HFF-Myc (cell line): ENCODE results near the gene C5orf24.
"Not testable (repeated sequence)": the region's sequence is repeated elsewhere in the genome, so short reads cannot be mapped to it uniquely, and the experiment has no call there.

Experiments
- DNase-seq: peaks from one replicate; pipeline ENCODE4 v3.0.0-alpha.2; 2011; ENCODE audit warnings: low read depth; ENCODE audit errors: extremely low read depth
- H3K4me3 ChIP-seq: replicated peaks from 2 replicates; pipeline ENCODE4 v1.5.1; 2011; ENCODE audit warnings: low read depth, mild to moderate bottlenecking, control low read depth, low read length
- CTCF ChIP-seq: IDR thresholded peaks from 2 replicates; pipeline ENCODE4 v1.5.1; 2012; ENCODE audit warnings: mild to moderate bottlenecking, low read depth, low read length, control low read depth; ENCODE audit errors: missing control alignments

C5orf24 gene

GRCh38 chr5:134877159-134877558 is 31.4 kb downstream of the C5orf24 start:
- TF ChIP-seq CTCF = no peak
- H3K4me3 ChIP-seq = no peak overlapping the region
- DNase-seq = no peak

- DNase-seq = no peak
- no peak overlapping the region for H3K4me3 ChIP-seq
- no peak for TF ChIP-seq CTCF
Observed at GRCh38 chr5:134878403-134878802, 32.6 kb downstream of the C5orf24 start.

- no peak overlapping the region for H3K4me3 ChIP-seq
- no peak for TF ChIP-seq CTCF
- no peak for DNase-seq
Observed at GRCh38 chr5:134879456-134879855, 33.7 kb downstream of the C5orf24 start.

GRCh38 chr5:134880937-134881336 is 35.2 kb downstream of the C5orf24 start:
- not testable (repeated sequence) for H3K4me3 ChIP-seq, DNase-seq

- DNase-seq, H3K4me3 ChIP-seq: not testable (repeated sequence)
Observed at GRCh38 chr5:134881711-134882110, 35.9 kb downstream of the C5orf24 start.

- no peak for DNase-seq
- H3K4me3 ChIP-seq = no peak overlapping the region
- no peak for TF ChIP-seq CTCF
Observed at GRCh38 chr5:134887593-134888159, 41.9 kb downstream of the C5orf24 start.

- no peak for TF ChIP-seq CTCF
Observed at GRCh38 chr5:134889335-134889734, 43.6 kb downstream of the C5orf24 start.

GRCh38 chr5:134891473-134891872 is 45.7 kb downstream of the C5orf24 start:
- no peak for TF ChIP-seq CTCF
- DNase-seq = no peak
- no peak overlapping the region for H3K4me3 ChIP-seq

More at GRCh38 chr5:134889335-134889734, 43.6 kb downstream of the C5orf24 start:
- no peak overlapping the region for H3K4me3 ChIP-seq
- no peak for DNase-seq
